OCI-M2 (cell line): ENCODE measurements around the gene S100A11.

Experiments used
- DNase-seq: peaks from one replicate; lab custom pipeline; 2025; ENCODE audit not compliant: unreplicated experiment; lab: John Stamatoyannopoulos, UW

S100A11 gene

GRCh38 chr1:151985768-151986167, 51.0 kb downstream of the S100A11 start:
- no peak for DNase-seq

- no peak for DNase-seq
Observed at GRCh38 chr1:151985270-151985669, 51.5 kb downstream of the S100A11 start.

- DNase-seq: no peak
Observed at GRCh38 chr1:151984313-151984956, 52.4 kb downstream of the S100A11 start.
